HepG2 (cell line): ENCODE measurements around the gene ENO2. TPM values are rescaled to one million over a fixed set of nuclear protein-coding genes. Genes with fewer than 3 reads are reported as not detected.

Experiments
- ARID4A ChIP-seq: sonication (generic); formaldehyde crosslinking; IDR thresholded peaks from 2 replicates; pipeline ENCODE4 v1.5.0; 2020; ENCODE audit warnings: mild to moderate bottlenecking, missing genetic modification reagents, borderline replicate concordance
- E2F2 ChIP-seq: sonication (generic); formaldehyde crosslinking; IDR thresholded peaks from 2 replicates; pipeline ENCODE4 v1.4.0; 2020; ENCODE audit warnings: missing genetic modification reagents, borderline replicate concordance
- GFI1 ChIP-seq: sonication (generic); formaldehyde crosslinking; IDR thresholded peaks from 2 replicates; pipeline ENCODE4 v1.5.0; 2020; ENCODE audit warnings: missing genetic modification reagents, mild to moderate bottlenecking, borderline replicate concordance
- GRHL1 ChIP-seq: sonication (generic); formaldehyde crosslinking; conservative IDR thresholded peaks from 2 replicates; pipeline ENCODE4 v1.8.0; 2022; ENCODE audit warnings: missing genetic modification reagents
- ISL2 ChIP-seq: sonication (generic); formaldehyde crosslinking; IDR thresholded peaks from 2 replicates; pipeline ENCODE4 v1.5.0; 2020; ENCODE audit warnings: missing genetic modification reagents
- KDM6A ChIP-seq: IDR thresholded peaks from 2 replicates; pipeline ENCODE4 v1.6.1; 2016; ENCODE audit warnings: low read depth
- MAF1 ChIP-seq: sonication (generic); formaldehyde crosslinking; IDR thresholded peaks from 2 replicates; pipeline ENCODE4 v1.5.0; 2020; ENCODE audit warnings: missing genetic modification reagents, borderline replicate concordance
- MEIS1 ChIP-seq: sonication (generic); formaldehyde crosslinking; IDR thresholded peaks from 2 replicates; pipeline ENCODE4 v1.9.0; 2021; ENCODE audit warnings: mild to moderate bottlenecking, missing genetic modification reagents, moderate library complexity, borderline replicate concordance
- MIER2 ChIP-seq: IDR thresholded peaks from 2 replicates; pipeline ENCODE4 v1.6.1; 2016; ENCODE audit warnings: missing biosample characterization, missing genetic modification reagents
- MTERF4 ChIP-seq: sonication (generic); formaldehyde crosslinking; IDR thresholded peaks from 2 replicates; pipeline ENCODE4 v1.8.0; 2023; ENCODE audit warnings: mild to moderate bottlenecking, missing genetic modification reagents
- NAIF1 ChIP-seq: sonication (generic); formaldehyde crosslinking; IDR thresholded peaks from 2 replicates; pipeline ENCODE4 v1.5.0; 2020; ENCODE audit warnings: mild to moderate bottlenecking, missing genetic modification reagents, borderline replicate concordance
- RBM39 ChIP-seq: fragments of 200-400 bp; formaldehyde crosslinking; IDR thresholded peaks from one replicate; pipeline ENCODE4 v1.6.1; 2018; ENCODE audit warnings: antibody characterized with exemption, mild to moderate bottlenecking, low read depth, low read length; ENCODE audit not compliant: poor library complexity, severe bottlenecking
- TCF12 ChIP-seq, 2 experiments: fragments of 450-650 bp in 1 of 2; sonication (generic) in 1 of 2; formaldehyde crosslinking in 1 of 2; IDR thresholded peaks; 2 replicates each; pipeline versions ENCODE4 v1.6.1 to v1.8.0; 2017 to 2022; ENCODE audit warnings: antibody characterized with exemption in 1 of 2, mild to moderate bottlenecking in 1 of 2, missing genetic modification reagents in 1 of 2, moderate library complexity in 1 of 2
- ZFAT ChIP-seq: sonication (generic); formaldehyde crosslinking; conservative IDR thresholded peaks from 2 replicates; pipeline ENCODE4 v1.8.1; 2023; ENCODE audit warnings: missing genetic modification reagents, inconsistent platforms
- ZNF331 ChIP-seq: sonication (generic); formaldehyde crosslinking; IDR thresholded peaks from 2 replicates; pipeline ENCODE4 v1.4.0; 2020; ENCODE audit warnings: missing genetic modification reagents
- ZNF441 ChIP-seq: sonication (generic); formaldehyde crosslinking; IDR thresholded peaks from 2 replicates; pipeline ENCODE4 v1.7.0; 2021; ENCODE audit warnings: missing genetic modification reagents, borderline replicate concordance
- ZNF543 ChIP-seq: sonication (generic); formaldehyde crosslinking; IDR thresholded peaks from 2 replicates; pipeline ENCODE4 v1.4.0; 2020; ENCODE audit warnings: mild to moderate bottlenecking, missing genetic modification reagents
- ZNF563 ChIP-seq: sonication (generic); formaldehyde crosslinking; IDR thresholded peaks from 2 replicates; pipeline ENCODE4 v1.8.0; 2022; ENCODE audit warnings: mild to moderate bottlenecking, moderate library complexity, missing genetic modification reagents
- ZNF850 ChIP-seq: sonication (generic); formaldehyde crosslinking; conservative IDR thresholded peaks from 2 replicates; pipeline ENCODE4 v1.9.0; 2021; ENCODE audit warnings: mild to moderate bottlenecking, missing genetic modification reagents
- ZNF878 ChIP-seq: sonication (generic); formaldehyde crosslinking; IDR thresholded peaks from 2 replicates; pipeline ENCODE4 v1.8.1; 2023; ENCODE audit warnings: mild to moderate bottlenecking, missing genetic modification reagents, moderate library complexity
- polyA plus RNA-seq, 8 experiments: library from polyadenylated mRNA; depleted of rRNA in 3 of 8; stranded (reverse) in 7 of 8; unstranded in 1 of 8; fragments of >200 nt; fragmentation: Illumina TruSeq in 4 of 8; extraction: Trizol in 4 of 8; gene quantifications; 2 replicates each; pipeline versions ENCODE4 v1.2.1 to v1.2.3, GENCODE V29; 2011 to 2016; ENCODE audit warnings: low read depth in 4 of 8, missing spikeins in 1 of 8, mixed read lengths in 1 of 8; ENCODE audit not compliant: insufficient read depth in 1 of 8
- total RNA-seq, 5 experiments: library from RNA; depleted of rRNA; stranded (reverse); fragments of >200 nt; fragmentation: Illumina TruSeq; extraction: Trizol; gene quantifications; 2 replicates each; pipeline ENCODE4 v1.2.3, GENCODE V29; 2016; ENCODE audit warnings: low read depth in 1 of 5

Gene ENO2
- total and polyA plus RNA-seq, 2 of the 13 experiments (the other 11 are each of a cell fraction or from before 2014, with no cell fraction given) = 19.3 to 136 TPM

- TF ChIP-seq MAF1 (CRISPR knock-in tag) (no peak), ZNF878 (CRISPR knock-in tag) (no peak), ARID4A (peak; percentile 73), TCF12 (IDR thresholded peaks at IDR 0.05) (no peak), TCF12 (CRISPR knock-in tag; IDR thresholded peaks at IDR 0.05) (no peak), ZFAT (CRISPR knock-in tag) (no peak), ZNF441 (CRISPR knock-in tag) (no peak), ZNF850 (CRISPR knock-in tag) (no peak), GRHL1 (CRISPR knock-in tag) (no peak), RBM39 (peak; percentile 51), E2F2 (CRISPR knock-in tag) (peak; percentile 98; the same call in 1 of the 2 replicates), ZNF331 (no peak), ISL2 (peak; percentile 68; the same call in 1 of the 2 replicates), MIER2 (CRISPR knock-in tag) (no peak), NAIF1 (no peak), GFI1 (no peak), ZNF543 (CRISPR knock-in tag) (no peak), ZNF563 (CRISPR knock-in tag) (no peak), MTERF4 (CRISPR knock-in tag) (no peak), KDM6A (CRISPR knock-in tag) (no peak), MEIS1 (CRISPR knock-in tag) (no peak)
These were observed 30.2 kb downstream of the ENO2 start (continued) for GRCh38 chr12:6944381-6945186.
